Measurements from ENCODE around the gene SLC22A31.

Gene SLC22A31

GRCh38 chr16:89216315-89217137 is 16.2 kb upstream of the SLC22A31 start:
- DNase-seq, result peak; percentile 87 to 89

- no peak for DNase-seq
These were observed 10.7 kb upstream of the SLC22A31 start for GRCh38 chr16:89210904-89211515.

- DNase-seq, result no peak
These were observed 10.0 kb upstream of the SLC22A31 start for GRCh38 chr16:89210165-89210903.

GRCh38 chr16:89209522-89210044 is 9.2 kb upstream of the SLC22A31 start:
- DNase-seq, result no peak

GRCh38 chr16:89207993-89208392 is 7.7 kb upstream of the SLC22A31 start:
- DNase-seq, result no peak

GRCh38 chr16:89202422-89203215 is 2.3 kb upstream of the SLC22A31 start:
- DNase-seq, result no peak

GRCh38 chr16:89201439-89202377 is 1.4 kb upstream of the SLC22A31 start:
- DNase-seq, result peak; percentile 91 to 93

GRCh38 chr16:89200850-89201411 is 594 bp upstream of the SLC22A31 start:
- no peak for DNase-seq

- no peak for DNase-seq
These were observed 855 bp downstream of the SLC22A31 start for GRCh38 chr16:89199241-89200123.

GRCh38 chr16:89198417-89199240 is 1.7 kb downstream of the SLC22A31 start:
- DNase-seq, result no peak

GRCh38 chr16:89197633-89198416 is 2.5 kb downstream of the SLC22A31 start:
- DNase-seq, result no peak

GRCh38 chr16:89197033-89197632 is 3.2 kb downstream of the SLC22A31 start:
- no peak for DNase-seq

- no peak for DNase-seq
These were observed 4.7 kb downstream of the SLC22A31 start for GRCh38 chr16:89195521-89196171.

- no peak for DNase-seq
These were observed 5.7 kb downstream of the SLC22A31 start for GRCh38 chr16:89194340-89195311.

GRCh38 chr16:89193576-89194293 is 6.6 kb downstream of the SLC22A31 start:
- no peak for DNase-seq
